ENCODE results near the gene FUT2.
"Not testable (repeated sequence)": the region's sequence is repeated elsewhere in the genome, so short reads cannot be mapped to it uniquely, and the experiment has no call there.

Gene FUT2

DNA sequence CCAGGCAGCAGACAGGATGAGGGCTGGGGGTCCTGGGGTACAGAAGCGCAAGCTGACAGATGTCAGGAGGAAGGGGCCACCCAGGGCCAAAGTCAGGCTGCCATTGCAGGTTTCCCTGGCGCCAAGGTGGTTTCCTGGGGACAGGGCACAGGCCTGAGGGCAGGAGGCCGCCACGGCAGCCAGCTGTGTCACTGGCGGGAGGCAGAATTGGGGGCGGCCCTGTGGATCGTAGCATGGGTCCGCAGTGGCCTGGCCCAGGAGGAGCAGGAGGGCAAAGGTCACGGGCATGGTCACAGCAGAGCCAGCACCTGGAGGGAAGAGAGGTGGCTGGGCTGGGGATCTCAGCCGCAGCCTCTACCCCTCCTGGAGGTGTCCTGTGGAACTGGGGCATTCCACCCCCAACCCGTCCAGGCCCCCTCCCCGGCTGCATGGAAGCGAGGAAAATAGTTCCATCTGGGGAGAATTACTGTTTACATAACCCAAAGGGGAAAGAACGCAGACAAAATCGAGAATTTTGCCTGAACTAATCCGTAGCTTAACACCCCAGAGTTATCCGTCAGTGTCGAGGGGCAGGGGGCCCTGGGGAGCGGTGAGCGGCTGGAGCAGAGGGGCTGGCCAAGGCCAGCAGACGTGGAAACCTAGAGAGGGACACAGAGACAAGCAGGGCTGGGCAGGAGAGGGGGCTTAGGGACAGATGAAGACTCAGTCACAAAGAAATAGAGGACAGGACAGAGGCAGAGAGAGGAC, 24.9 kb upstream of the FUT2 start:
- no peak for DNase-seq (ENCODE audit: low read depth)

DNA sequence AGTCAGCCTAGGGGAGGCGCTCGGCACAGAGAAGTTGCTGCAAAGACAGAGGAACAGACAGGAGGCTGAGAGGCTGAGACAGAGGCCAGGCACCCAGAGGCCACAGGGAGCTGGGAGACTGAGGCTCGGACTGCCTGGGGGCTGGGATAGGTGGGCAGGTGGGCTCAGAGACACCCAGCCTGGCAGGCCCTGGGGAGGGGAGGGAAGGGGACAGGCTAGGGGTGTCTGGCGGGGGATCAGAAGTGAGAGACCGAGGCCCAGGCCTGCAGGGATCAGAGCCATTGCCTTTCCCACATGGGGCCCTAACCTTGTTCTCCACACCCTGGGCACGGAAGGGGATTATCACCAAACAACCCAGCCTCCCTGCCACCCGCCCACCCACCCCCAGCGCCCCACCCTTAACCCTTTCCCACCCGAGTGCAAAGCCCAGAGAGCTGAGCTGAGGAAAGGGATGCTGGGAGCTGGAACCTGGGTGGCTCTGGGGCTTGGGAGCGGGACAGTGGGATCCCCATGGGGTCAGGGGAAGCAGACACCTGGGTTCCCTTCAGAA, 24.2 kb upstream of the FUT2 start:
- DNase-seq (ENCODE audit: low read depth), result no peak

DNA sequence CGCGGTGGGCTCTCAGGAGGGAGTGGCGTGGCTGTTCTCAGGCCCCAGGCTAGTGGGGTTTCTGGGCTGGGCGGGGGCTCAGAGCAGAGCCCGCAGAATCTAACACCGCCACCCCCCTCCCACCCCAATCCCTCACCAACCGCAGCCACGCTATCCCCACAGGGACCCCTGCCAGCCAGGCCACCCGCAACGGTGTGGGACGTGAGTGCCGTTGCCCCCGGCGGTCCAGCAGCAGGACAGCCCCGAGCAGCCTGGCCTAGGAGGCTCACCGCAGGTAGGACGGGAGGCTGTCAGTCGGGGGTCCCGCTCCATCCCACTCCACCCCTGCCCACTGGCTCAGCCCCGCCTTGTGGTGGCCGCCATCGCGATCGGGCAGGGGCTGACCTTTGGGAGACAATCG, 22.8 kb upstream of the FUT2 start, which contains the start of gene NTN5:
Gene NTN5, minus strand, starts transcription at position 24 of the 400 bp plus-strand sequence. CDS start 2,031 bp downstream, outside the sequence.
- DNase-seq (ENCODE audit: low read depth), result no peak

DNA sequence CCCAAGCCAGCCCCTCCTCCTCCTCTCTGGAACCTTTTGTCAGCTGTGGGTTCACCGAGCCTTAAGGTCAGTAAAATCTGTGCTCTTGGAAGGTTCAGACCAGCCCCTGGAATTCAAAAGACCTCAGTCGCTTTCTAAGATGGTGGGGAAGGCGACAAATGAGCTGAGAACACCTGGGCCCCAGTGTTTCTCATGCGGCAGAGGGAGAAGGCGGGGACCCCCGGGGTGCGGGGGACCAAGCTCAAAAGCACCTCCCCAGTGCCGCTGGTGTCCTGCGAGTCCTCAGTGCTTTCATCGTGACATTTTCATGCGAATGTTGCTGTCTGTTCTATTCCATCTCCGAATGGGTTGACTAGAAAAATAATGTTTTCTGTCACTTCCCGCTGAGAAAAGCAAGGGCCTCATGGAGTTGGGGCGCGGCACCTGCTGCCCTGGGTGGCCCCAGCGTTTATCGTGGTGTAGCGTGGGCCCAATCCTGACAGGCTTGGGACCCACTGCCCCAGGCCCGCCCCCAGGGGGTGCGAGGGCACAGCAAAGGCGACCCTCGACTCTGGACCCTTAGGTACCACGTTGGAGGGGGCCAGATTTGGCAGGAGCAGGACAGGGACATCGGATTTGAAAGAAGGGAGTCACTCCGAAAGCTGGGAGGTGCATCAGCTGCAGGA, 22.2 kb upstream of the FUT2 start:
- DNase-seq (ENCODE audit: low read depth), result no peak

DNA sequence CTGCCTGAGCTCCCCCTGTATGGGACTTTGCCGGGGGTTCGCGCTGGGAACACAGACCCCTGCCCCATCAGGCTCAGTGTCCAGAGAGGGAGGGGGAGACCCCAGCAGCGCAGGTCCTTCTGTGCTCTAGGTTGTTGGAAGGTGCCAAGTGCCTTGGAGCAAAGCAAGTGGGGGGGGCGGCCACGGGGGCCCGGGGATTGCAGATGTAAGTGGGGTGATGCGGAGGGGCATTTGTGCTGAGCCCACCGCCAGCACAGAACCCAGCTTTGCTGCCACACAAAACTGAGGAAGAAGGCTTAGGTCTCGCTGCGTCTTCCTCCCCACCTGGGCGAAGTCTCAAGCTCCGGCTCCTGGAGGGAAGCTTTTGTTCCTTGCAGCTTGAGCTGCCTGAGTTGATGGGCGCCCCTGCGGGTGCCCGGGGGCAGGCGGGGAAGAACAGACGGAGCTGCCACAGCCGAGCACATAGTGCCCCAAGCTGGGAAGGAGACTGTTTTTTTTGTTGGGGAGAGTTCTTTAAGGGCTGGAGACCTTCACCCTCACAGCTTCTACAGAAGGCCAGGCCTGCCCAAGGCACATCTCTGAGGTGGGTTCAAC, 21.5 kb upstream of the FUT2 start:
- no peak for DNase-seq (ENCODE audit: low read depth)

DNA sequence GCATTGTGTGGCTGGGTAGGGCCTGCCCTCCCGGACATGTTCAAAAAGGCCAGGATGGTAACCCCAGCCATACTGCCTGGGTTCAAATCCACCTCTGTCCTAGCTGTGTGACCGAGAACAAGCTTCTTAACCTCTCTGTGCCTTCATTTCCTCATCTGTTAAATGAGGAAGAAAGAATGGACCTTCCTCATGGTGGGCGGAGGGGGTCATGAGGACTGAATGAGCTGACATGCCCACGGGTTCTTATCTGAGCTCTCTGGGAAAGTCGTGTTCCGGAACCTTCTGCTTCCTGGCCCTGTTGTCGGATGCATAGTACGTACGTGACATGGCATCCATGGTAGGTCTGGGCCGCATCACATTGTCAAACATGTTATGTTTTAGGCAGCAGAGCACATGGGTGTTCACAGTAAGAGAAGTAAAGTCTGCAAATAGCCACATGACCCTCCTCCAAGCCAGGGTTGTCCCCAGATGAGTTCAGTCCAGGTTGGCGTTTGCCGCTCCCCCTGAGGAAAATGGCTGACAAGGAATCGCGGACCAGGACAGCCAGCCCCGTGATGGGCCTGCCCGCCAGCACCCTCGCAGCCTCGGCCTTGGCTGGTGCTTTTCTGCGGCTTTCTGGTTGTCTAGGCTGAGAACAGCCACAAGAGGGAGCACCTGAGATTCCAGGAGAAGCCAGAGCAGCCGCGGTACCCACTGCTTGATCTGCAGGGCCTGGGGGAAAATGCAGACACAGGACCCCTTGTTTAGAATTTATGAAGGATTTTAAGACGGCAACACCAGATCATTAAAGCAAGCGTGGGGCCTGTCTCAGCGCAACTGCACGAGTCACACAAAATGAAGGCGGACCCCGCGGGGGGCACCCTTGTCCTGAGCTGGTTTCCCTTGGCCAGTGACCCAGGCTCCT, 20.6 kb upstream of the FUT2 start:
- peak; percentile 58 for DNase-seq (ENCODE audit: low read depth)

DNA sequence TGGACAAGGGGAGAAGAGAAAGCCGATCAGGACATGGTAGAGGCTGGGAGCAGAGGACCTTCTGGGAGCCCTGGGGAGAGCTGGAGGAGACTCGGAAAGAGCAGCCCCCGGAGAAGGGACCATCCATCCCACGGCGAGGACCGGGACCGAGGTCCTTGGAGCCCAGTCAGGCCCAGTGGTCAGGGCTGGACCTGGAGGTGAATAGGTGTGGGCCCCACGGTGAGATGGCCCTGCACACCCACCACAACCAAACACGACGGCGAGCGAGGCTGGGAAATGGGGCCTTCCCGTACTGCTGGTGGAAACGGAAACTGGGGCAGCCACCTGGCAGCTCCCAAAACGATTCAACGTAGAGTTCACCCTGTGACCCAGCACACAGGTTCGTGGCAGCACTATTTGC, 19.3 kb upstream of the FUT2 start:
- DNase-seq (ENCODE audit: low read depth), result no peak

DNA sequence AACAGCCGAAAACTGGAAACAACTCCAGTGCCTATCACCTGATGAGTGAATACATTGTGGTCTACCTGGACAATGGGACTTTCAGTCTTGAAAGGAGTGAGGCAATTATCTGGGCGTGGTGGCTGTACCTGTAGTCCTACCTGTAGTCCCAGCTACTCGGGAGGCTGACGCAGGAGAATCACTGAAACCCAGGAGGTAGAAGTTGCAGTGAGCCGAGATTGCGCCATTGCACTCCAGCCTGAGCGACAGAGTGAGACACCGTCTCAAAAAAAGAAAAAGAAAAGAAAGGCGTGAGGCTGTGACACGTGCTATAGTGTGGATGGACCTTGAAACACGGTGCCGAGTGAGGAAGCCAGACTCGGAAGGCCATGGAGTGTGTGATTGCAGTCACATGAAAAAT, 18.9 kb upstream of the FUT2 start:
- no peak for DNase-seq (ENCODE audit: low read depth)

DNA sequence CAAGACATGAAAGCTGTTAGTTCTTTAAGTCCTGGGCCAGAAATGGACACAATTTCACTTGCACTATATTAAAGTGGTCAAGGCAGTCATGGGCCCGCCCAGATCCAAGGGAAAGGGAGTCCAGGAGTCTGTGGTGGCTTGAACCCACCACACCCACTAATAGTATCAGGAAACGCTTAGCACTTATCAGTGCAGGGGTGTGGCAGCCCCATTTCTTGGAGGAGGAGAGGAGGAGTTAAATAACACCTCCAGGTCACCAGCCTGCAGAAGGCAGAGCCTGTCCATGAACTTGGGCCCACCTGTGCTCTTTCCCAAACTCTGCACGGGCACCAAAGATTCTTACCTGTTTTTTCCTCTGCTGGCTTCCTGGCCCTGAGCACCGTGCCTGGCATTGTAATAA, 17.6 kb upstream of the FUT2 start:
- no peak for DNase-seq (ENCODE audit: low read depth)

DNA sequence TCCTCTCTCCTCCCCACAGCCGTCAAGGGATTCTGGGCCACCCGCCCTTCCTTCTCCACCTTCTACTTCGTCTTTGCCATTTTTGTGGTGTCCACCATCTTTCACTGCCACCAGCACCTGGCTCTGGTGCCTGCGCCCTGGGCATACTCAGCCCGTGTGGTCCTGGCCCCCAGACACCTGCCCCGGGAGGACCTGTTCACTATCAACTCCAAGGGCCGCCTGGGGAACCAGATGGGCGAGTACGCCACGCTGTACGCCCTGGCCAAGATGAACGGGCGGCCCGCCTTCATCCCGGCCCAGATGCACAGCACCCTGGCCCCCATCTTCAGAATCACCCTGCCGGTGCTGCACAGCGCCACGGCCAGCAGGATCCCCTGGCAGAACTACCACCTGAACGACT, 15.8 kb upstream of the FUT2 start:
- DNase-seq (ENCODE audit: low read depth), result not testable (repeated sequence)

DNA sequence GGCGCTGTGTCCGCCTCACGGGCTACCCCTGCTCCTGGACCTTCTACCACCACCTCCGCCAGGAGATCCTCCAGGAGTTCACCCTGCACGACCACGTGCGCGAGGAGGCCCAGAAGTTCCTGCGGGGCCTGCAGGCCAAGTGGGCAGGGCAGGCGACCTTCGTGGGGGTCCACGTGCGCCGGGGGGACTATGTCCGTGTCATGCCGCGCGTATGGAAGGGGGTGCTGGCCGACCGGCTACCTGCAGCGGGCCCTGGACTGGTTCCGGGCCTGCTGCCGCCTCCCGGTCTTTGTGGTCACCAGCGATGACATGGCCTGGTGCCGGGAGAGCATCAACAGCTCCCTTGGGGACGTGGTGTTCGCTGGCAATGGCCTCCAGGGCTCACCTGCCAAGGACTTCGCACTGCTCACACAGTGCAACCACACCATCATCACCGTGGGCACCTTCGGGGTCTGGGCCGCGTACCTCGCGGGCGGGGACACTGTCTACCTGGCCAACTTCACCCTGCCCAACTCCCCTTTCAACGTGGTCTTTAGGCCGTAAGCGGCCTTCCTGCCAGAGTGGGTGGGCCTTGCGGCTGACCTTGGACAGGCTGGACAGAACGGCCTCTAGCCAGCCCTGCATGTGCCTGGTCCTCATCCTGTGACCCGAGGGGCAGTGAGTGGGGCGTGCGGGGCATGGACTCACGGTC, 15.2 kb upstream of the FUT2 start:
- no peak for DNase-seq (ENCODE audit: low read depth)

DNA sequence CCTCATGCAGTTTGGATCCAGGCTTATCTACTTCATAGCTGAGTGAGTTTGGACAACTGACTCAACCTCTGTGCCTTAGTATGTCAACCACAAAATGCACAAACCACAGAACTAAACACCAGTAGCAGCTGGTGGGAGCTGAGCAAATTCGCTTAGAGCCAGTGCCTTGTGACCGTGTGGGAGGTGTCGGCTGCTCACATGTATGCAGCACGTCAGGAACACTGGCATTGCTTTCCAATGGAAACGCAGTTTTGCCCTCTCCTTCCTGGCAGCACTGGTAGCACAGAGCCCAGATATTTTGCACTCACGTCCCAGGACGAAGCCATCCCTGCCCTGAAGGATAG, 14.7 kb upstream of the FUT2 start:
- no peak for DNase-seq (ENCODE audit: low read depth)

DNA sequence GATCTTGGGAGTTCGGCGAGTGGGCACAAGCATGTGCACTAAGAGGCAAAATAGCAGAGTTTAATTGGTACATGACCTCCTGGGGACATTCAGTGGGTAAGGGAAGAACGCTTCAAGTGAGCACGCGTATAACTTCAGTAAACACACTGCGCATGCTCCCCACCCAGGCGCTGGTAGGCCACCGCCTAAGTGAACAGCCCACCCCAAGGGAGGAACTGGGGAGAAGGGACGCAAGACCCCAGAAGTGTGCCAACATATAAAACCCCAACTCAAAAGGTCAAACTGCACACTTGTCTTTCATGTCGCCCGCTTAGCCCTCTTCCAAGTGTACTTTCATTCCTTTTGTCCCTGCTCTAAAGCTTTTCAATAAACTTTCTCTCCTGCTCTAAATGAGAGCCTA, 12.4 kb upstream of the FUT2 start:
- peak; percentile 14 for DNase-seq (ENCODE audit: low read depth)

DNA sequence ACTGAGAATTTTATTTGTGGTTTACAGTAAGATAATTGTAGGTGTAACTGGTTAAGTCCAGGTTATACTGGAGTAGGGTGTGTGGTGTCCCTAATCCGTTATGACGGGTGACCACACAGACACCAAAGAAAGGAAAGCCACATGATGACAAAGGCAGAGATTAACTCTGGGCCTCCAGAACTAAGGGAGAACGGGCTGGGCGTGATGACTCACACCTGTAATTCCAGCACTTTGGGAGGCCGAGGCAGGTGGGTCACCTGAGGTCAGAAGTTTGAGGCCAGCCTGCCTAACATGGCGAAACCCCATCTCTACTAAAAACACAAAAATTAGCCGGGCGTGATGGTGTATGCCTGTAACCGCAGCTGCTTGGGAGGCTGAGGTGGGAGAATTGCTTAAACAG, 10.2 kb upstream of the FUT2 start:
- DNase-seq (ENCODE audit: low read depth), result no peak

DNA sequence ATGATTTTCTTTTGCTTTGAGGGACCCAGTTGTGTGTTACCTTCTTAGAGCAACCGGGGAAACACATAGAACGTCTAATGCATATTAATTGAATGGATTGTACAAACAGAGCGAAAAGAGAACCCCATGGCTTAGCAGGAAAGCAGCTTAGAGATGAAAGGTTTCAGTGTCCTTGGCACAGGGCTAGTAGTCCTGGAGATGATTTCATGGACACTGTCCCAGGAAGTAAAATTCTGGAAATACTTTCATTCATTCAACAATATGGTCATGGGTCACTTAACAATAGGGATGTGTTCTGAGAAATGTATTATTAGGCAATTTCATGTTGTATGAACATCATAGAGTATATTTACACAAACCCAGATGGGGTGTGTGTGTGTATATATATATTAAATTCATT, 9.7 kb upstream of the FUT2 start:
- DNase-seq (ENCODE audit: low read depth), result no peak

DNA sequence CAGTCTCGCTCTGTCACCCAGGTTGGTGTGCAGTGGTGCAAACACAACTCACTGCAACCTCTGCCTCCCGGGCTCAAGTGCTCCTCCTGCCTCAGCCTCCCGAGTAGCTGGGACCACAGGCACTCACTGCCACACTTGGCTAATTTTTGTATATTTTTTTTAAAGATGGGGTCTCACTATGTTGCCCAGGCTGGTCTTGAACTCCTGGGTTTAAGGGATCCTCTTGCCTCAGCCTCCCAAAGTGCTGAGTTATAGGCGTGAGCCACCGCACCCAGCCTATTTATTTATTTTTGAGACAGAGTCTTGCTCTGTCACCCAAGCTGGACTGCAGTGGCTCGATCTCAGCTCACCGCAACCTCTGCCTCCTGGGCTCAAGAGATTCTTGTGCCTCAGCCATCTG, 9.1 kb upstream of the FUT2 start:
- not testable (repeated sequence) for DNase-seq (ENCODE audit: low read depth)

DNA sequence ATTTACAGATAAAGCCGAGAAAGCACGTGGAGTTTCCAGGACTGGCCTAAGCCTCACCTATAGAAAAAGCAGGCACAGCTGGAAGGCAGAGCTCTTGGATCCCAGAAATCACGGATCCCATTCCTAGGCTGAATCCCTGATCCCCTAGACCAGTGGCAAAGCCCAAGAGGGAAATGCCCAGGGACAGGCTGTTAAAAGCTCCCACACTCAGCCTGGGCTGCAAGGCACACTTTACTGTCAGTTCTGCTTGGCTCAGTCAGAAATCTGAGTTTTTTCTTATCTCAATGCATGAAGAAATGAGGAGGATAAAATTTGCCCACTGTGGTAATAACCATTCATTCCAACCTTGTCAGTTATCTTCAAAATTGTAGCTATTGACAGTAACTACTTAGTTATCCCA, 8.0 kb upstream of the FUT2 start:
- DNase-seq (ENCODE audit: low read depth), result no peak

DNA sequence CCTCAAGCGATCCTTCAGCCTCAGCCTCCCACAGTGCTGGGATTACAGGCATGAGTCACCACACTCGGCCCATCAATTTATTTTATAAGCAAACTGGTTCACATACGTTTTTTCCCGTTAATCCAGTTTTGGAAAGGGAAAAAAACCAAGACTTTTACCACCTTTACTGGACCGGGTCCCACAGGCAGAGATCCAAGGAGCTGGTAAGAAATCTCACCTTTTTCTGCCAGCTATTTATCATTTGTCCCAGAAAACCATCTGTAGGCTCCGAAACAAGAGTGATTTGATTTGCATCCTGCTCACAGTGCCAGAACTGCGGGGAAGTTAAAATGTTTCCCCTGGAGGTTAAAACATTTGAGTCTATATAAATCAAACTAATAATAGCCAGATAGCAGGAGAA, 6.3 kb upstream of the FUT2 start:
- DNase-seq (ENCODE audit: low read depth), result no peak

DNA sequence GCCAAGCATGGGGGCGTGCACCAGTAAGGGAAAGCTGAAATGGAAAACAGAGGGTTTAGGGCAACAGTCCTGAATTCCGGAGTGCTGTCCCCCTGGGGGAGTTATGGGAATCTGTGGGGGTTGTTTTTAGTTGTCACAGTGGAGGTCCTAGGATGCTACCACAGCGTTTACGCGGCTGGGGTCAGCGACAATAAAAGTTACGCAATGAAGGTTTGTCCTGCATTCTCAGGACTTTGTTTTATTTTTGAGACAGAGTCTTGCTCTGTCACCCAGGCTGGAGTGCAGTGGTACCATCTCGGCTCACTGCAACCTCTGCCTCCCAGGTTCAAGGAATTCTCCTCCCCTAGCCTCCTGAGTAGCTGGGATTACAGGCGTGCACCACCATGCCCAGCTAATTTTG, 2.1 kb upstream of the FUT2 start:
- DNase-seq (ENCODE audit: low read depth), result not testable (repeated sequence)

DNA sequence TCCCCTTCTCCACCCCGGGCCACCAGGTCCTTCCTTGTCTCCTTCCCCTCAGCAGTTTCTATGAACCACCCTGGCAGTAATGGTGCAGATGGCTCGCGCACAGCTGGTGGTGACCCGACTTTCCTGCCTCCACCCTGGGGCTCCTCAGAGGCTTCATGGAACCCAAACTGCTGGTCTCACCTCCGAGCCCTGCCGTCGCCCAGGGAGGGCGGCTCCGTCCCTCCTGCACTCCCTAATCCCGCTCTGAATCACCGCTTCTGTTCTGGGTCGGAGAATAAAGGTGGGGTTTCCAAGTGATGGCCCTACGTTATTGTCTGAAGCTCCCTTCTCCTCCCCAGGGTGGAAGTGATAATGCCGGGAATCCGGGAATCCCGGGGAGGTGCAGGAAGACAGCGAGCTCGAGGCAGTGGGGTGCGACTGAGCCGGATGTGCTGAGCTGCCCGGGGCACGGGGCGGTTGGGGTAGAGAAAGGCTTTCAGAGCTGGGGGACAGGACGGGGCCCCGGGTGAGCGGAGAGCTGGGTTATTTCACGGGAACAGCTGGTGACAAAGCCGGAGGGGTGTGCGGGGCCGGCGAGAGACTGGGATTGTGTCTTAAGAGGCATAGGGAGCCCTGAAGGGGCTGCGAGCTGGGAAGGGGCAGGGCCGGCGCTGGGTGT, 711 bp downstream of the FUT2 start:
- peak; percentile 11 for DNase-seq (ENCODE audit: low read depth)

DNA sequence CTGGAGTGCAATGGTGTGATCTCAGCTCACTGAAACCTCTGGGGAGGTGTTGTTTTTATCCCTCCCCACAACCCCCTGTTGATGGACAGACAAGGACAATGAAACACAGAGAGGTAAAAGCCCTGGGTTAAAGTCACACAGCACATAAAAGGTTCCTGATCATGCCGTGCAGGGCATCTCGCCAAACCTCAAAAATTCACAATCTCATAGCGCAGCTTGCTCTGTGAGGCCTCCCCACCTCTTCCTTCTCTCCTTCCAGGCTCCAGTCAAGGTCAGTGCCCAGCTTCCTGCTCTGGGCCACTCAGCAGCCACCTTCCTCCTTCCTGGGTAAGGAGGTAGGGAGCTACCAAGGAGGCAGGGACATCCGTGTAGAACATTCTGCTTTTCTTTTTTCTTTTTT, 2.3 kb downstream of the FUT2 start:
- no peak for DNase-seq (ENCODE audit: low read depth)

Data from activated T-cell treated with anti-CD3 and anti-CD28 coated beads for 1 hour (primary cell).